HG02588 (cell line): ENCODE results near the gene SLC5A10.

ENCODE experiments used
- ATAC-seq: cut with Tn5 transposase; IDR thresholded peaks from one replicate; pipeline ENCODE4 v1.9.1; 2021; ENCODE audit warnings: mild to moderate bottlenecking, moderate library complexity; ENCODE audit not compliant: unreplicated experiment

SLC5A10 gene

GRCh38 chr17:18981642-18982424 lies 29.9 kb downstream of the SLC5A10 start:
- no peak for ATAC-seq

- ATAC-seq = no peak
These were observed 32.5 kb downstream of the SLC5A10 start for GRCh38 chr17:18984273-18985114.

- ATAC-seq = no peak
These were observed 33.5 kb downstream of the SLC5A10 start for GRCh38 chr17:18985475-18985874.

GRCh38 chr17:18986541-18987229 lies 34.7 kb downstream of the SLC5A10 start:
- ATAC-seq = no peak

- ATAC-seq = no peak
These were observed 35.3 kb downstream of the SLC5A10 start for GRCh38 chr17:18987230-18987610.

GRCh38 chr17:18987862-18988545 lies 36.0 kb downstream of the SLC5A10 start:
- no peak for ATAC-seq

- no peak for ATAC-seq
These were observed 36.7 kb downstream of the SLC5A10 start for GRCh38 chr17:18988546-18989173.

- no peak for ATAC-seq
These were observed 38.4 kb downstream of the SLC5A10 start for GRCh38 chr17:18990331-18990730.

GRCh38 chr17:18991531-18992315 lies 39.8 kb downstream of the SLC5A10 start:
- no peak for ATAC-seq

- peak; percentile 46 for ATAC-seq
These were observed 40.6 kb downstream of the SLC5A10 start for GRCh38 chr17:18992454-18993130.

- ATAC-seq = no peak
These were observed 42.1 kb downstream of the SLC5A10 start for GRCh38 chr17:18993905-18994526.

GRCh38 chr17:18994631-18995030 lies 42.7 kb downstream of the SLC5A10 start:
- no peak for ATAC-seq

- no peak for ATAC-seq
These were observed 43.3 kb downstream of the SLC5A10 start for GRCh38 chr17:18995220-18995619.

GRCh38 chr17:18996458-18996857 lies 44.5 kb downstream of the SLC5A10 start:
- no peak for ATAC-seq

GRCh38 chr17:18997650-18998196 lies 45.8 kb downstream of the SLC5A10 start:
- ATAC-seq = no peak

GRCh38 chr17:18999394-18999793 lies 47.4 kb downstream of the SLC5A10 start:
- ATAC-seq = no peak

GRCh38 chr17:18999911-19000310 lies 47.9 kb downstream of the SLC5A10 start:
- ATAC-seq = no peak
